Karpas-422 (cell line): ENCODE results near the gene STAMBP. TPM values are rescaled to one million over a fixed set of nuclear protein-coding genes. Genes with fewer than 3 reads are reported as not detected.
"Not testable (repeated sequence)": the region's sequence is repeated elsewhere in the genome, so short reads cannot be mapped to it uniquely, and the experiment has no call there.

Source experiments
- DNase-seq: peaks from one replicate; pipeline ENCODE4 v3.0.0-alpha.2; 2015
- H2AFZ ChIP-seq: fragments of 200-600 bp; sonication (generic); 2 replicates; pipeline ENCODE4 v1.6.1; 2014; ENCODE audit warnings: antibody characterized with exemption, low read length, mixed read lengths
- H3K27ac ChIP-seq: fragments of 200-600 bp; sonication (generic); 2 replicates; pipeline ENCODE4 v1.5.1; 2014; ENCODE audit warnings: mild to moderate bottlenecking, low read length, moderate library complexity
- H3K27me3 ChIP-seq: fragments of 200-600 bp; sonication (generic); 2 replicates; pipeline ENCODE4 v1.6.1; 2014; ENCODE audit warnings: low read length, mixed read lengths
- H3K36me3 ChIP-seq: fragments of 200-600 bp; sonication (generic); 2 replicates; pipeline ENCODE4 v1.6.1; 2014; ENCODE audit warnings: low read length, mixed read lengths; ENCODE audit not compliant: insufficient read depth
- H3K4me1 ChIP-seq: fragments of 200-600 bp; sonication (generic); 2 replicates; pipeline ENCODE4 v1.6.1; 2014; ENCODE audit warnings: mild to moderate bottlenecking, low read length, mixed read lengths
- H3K4me2 ChIP-seq: fragments of 200-600 bp; sonication (generic); 2 replicates; pipeline ENCODE4 v1.6.1; 2014; ENCODE audit warnings: low read length, low read depth, mild to moderate bottlenecking; ENCODE audit not compliant: poor library complexity, severe bottlenecking
- H3K4me3 ChIP-seq: fragments of 200-600 bp; sonication (generic); 2 replicates; pipeline ENCODE4 v1.5.1; 2014; ENCODE audit warnings: mild to moderate bottlenecking, antibody characterized with exemption, low read length, mixed read lengths
- H3K79me2 ChIP-seq: fragments of 200-600 bp; sonication (generic); 2 replicates; pipeline ENCODE4 v1.6.1; 2014; ENCODE audit warnings: mild to moderate bottlenecking, low read length, mixed read lengths
- H3K9ac ChIP-seq: fragments of 200-600 bp; sonication (generic); 2 replicates; pipeline ENCODE4 v1.6.0; 2014; ENCODE audit warnings: low read length
- H3K9me2 ChIP-seq: fragments of 200-600 bp; sonication (generic), shearing (Covaris generic); replicated peaks from 2 replicates; pipeline ENCODE4 v1.6.0; 2014; ENCODE audit warnings: mild to moderate bottlenecking, low read length, moderate library complexity; ENCODE audit not compliant: insufficient read depth
- H3K9me3 ChIP-seq: fragments of 300-700, 200-600 bp; sonication (generic); 2 replicates; pipeline ENCODE4 v1.6.1; 2014; ENCODE audit warnings: low read length, mixed read lengths
- H4K20me1 ChIP-seq: fragments of 200-600 bp; sonication (generic); 2 replicates; pipeline ENCODE4 v1.6.1; 2014; ENCODE audit warnings: mild to moderate bottlenecking, antibody characterized with exemption, low read length, low read depth; ENCODE audit not compliant: insufficient read depth
- total RNA-seq: library from RNA; depleted of rRNA; stranded (reverse); fragments of >200 nt; shearing (Covaris generic); gene quantifications from 2 replicates; pipeline ENCODE4 v1.2.3, GENCODE V29; 2014; ENCODE audit warnings: low replicate concordance; rRNA removed

STAMBP gene
- 32.3 and 73.8 TPM in 2 replicates for total RNA-seq

- no peaks in the 10 kb centered on the region for H3K9me2 ChIP-seq
- H3K4me1 ChIP-seq = peaks cover 36% of the 10 kb centered on the region
- H3K4me3 ChIP-seq = peak within 1 kb of the TSS; percentile 77
- peak within 1 kb of the TSS; percentile 82 for H2AFZ ChIP-seq
- peak; percentile 99 for DNase-seq
- H3K36me3 ChIP-seq = peaks cover 29% of the 10 kb centered on the region
- H4K20me1 ChIP-seq = no peaks in the 10 kb centered on the region
- peak within 1 kb of the TSS; percentile 95 for H3K4me2 ChIP-seq
- H3K9ac ChIP-seq = peak within 1 kb of the TSS; percentile 86
- H3K27me3 ChIP-seq = no peaks in the 10 kb centered on the region
- peak within 1 kb of the TSS; percentile 63 for H3K27ac ChIP-seq
- no peaks in the 10 kb centered on the region for H3K9me3 ChIP-seq
- peaks cover 58% of the 10 kb centered on the region for H3K79me2 ChIP-seq
Observed at GRCh38 chr2:73828818-73829570, at the start of gene STAMBP. Gene STAMBP, plus strand, starts transcription at chr2:73828961. Its CDS starts 1,896 bp downstream, at chr2:73830857.

DNA sequence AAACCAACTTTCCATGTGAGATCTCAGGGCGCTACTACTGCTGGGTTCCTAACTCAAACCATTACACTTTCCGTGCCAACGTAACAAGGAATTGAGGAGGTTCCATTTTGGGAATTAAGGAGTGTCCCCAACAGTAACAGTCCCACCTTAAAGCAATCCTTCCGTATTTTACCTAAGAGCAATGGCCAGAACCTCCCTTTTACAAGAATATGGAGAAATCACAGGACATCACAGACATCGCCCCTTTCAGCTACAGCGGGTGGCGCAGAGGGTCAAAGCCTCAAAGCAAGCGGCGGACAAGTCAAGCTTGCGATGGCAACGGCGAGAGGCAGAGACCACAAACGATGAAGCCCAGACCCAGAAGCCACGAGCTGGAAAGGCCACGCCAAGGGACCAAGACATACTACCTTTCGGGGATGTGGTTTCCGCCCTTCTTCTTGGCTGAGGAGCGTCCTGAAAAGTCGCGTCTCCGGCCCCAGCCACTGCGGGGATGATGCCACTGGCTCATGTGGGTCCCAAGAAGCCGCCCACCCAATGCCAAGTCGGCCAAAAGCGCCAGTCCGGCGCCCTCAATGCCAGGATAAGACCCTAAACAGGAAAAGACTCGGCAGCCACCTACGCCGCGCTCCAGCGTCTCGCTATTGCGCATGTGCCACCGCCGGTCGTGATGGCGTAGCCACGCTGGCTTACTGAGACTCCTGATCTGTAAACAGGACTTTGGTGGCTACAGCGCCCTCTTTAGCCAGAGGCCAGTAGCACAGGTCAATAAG is 49.1 kb upstream of the STAMBP start, which contains the start of gene DUSP11:
TSS of gene DUSP11 (minus strand) at position 637 of the 770 bp plus-strand sequence. CDS start at position 508, 129 bp downstream.
- Histone ChIP-seq H3K79me2 (peaks cover 40% of the 10 kb centered on the region), H3K9ac (peak within 1 kb of the TSS; percentile 89), H3K4me3 (peak within 1 kb of the TSS; percentile 81), H3K36me3 (peaks cover 20% of the 10 kb centered on the region), H3K4me2 (peak within 1 kb of the TSS; percentile 91), H3K4me1 (peaks cover 19% of the 10 kb centered on the region), H2AFZ (peak within 1 kb of the TSS; percentile 84), H3K9me2 (no peaks in the 10 kb centered on the region), H4K20me1 (0 out of 2 replicates have a peak, but pooled peaks cover 4% of the 10 kb centered on the region), H3K27ac (peak within 1 kb of the TSS; percentile 26; the same call in 1 of the 2 replicates), H3K9me3 (no peaks in the 10 kb centered on the region), H3K27me3 (no peaks in the 10 kb centered on the region)
- DNase-seq = peak; percentile 100

DNA sequence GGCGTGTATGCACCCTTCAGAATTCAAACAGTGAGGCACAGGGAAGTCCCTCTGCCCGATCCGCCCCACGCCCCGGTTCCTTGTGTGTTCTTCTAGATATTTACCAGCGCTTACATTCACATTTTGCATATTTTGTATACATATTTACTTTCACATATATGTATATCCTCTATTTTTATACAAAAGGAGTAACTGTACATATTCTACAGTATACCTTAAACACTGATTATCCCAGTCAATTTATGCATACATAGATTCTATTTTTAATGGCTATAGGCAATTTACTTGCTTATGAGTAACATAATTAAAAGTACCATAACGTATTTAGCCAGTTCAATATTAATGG is 48.6 kb upstream of the STAMBP start:
- Histone ChIP-seq H3K27me3 (no peaks in the 10 kb centered on the region), H3K79me2 (peaks cover 36% of the 10 kb centered on the region), H3K4me3 (peak overlapping the region; percentile 81), H3K4me1 (peaks cover 19% of the 10 kb centered on the region), H4K20me1 (0 out of 2 replicates have a peak, but pooled peaks cover 4% of the 10 kb centered on the region), H3K27ac (no peak overlapping the region), H3K9ac (peak overlapping the region; percentile 89), H3K9me2 (no peaks in the 10 kb centered on the region), H3K4me2 (peak overlapping the region; percentile 91), H3K36me3 (peaks cover 16% of the 10 kb centered on the region), H3K9me3 (no peaks in the 10 kb centered on the region), H2AFZ (peak overlapping the region; percentile 84)
- DNase-seq = no peak

- not testable (repeated sequence) for H3K9me3 ChIP-seq, H3K9me2 ChIP-seq, H3K4me2 ChIP-seq, H3K27me3 ChIP-seq, H3K36me3 ChIP-seq, H3K9ac ChIP-seq, H3K27ac ChIP-seq, H3K4me3 ChIP-seq, DNase-seq, H4K20me1 ChIP-seq
- Histone ChIP-seq H3K79me2 (peaks cover 15% of the 10 kb centered on the region), H3K4me1 (peaks cover 15% of the 10 kb centered on the region), H2AFZ (0 out of 2 replicates have a peak overlapping the region, but pooled peaks have one; percentile 38)
Observed at GRCh38 chr2:73783402-73783801, 45.4 kb upstream of the STAMBP start.

DNA sequence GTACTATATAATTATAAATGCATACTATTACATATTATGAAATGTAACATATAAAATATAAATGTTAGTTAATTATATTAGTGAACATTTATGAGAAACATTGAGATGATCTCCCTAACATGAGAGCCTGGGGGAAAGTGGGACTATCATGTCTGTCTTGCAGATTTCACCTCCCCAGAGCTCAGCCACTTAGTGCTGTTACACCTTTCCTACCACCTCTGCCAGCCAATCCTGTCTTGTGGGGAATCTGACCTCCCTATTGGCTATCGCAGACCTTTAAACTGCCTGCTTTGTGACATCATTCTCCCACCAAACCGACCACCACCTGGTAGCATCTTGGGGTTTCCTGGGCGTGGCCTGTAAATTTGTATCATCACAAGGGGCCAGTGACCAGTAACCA is 44.9 kb upstream of the STAMBP start, which contains the start of gene C2orf78:
TSS of gene C2orf78 (plus strand) at position 301 of the 400 bp plus-strand sequence. CDS start 127 bp downstream, outside the sequence.
- not testable (repeated sequence) for H3K9ac ChIP-seq

DNA sequence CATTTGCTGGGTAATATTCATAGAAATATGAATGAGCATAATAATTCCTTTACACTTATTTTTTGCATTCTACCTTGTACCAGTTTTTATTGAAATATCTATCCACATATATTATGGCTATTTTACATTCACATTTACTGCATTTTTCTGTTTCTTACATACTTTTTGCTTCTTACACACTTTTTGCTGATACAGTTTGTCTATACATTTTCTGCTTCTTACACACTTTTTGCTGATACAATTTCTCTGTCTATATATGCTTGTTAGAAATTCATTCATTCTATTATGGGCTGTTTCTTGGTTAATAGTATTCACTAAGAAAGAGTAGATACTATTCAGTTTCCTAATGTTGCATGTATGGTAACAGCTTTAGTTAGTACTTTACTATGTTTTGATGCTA is 16.9 kb upstream of the STAMBP start:
- H3K9me2 ChIP-seq = no peaks in the 10 kb centered on the region
- no peaks in the 10 kb centered on the region for H3K79me2 ChIP-seq
- no peak overlapping the region for H3K4me3 ChIP-seq
- no peaks in the 10 kb centered on the region for H3K36me3 ChIP-seq
- H3K27ac ChIP-seq = no peak overlapping the region
- no peaks in the 10 kb centered on the region for H3K9me3 ChIP-seq
- no peak overlapping the region for H3K4me2 ChIP-seq
- DNase-seq = no peak
- H3K9ac ChIP-seq = no peak overlapping the region
- H3K27me3 ChIP-seq = no peaks in the 10 kb centered on the region
- H4K20me1 ChIP-seq = no peaks in the 10 kb centered on the region
- H2AFZ ChIP-seq = no peak overlapping the region
- no peaks in the 10 kb centered on the region for H3K4me1 ChIP-seq

More for the DNA sequence above, 44.9 kb upstream of the STAMBP start, which contains the start of gene C2orf78:
- Histone ChIP-seq H2AFZ (0 out of 2 replicates have a peak within 1 kb of the TSS, but pooled peaks have one; percentile 38), H3K79me2 (peaks cover 10% of the 10 kb centered on the region), H3K4me1 (peaks cover 10% of the 10 kb centered on the region)
- H3K4me2 ChIP-seq, H3K36me3 ChIP-seq, H4K20me1 ChIP-seq, H3K27me3 ChIP-seq, H3K27ac ChIP-seq, H3K9me2 ChIP-seq, H3K9me3 ChIP-seq, DNase-seq, H3K4me3 ChIP-seq: not testable (repeated sequence)

- Histone ChIP-seq H3K9me3 (no peaks in the 10 kb centered on the region), H3K4me1 (no peaks in the 10 kb centered on the region), H3K4me2 (no peak overlapping the region), H3K79me2 (no peaks in the 10 kb centered on the region), H3K9me2 (no peaks in the 10 kb centered on the region), H3K27ac (no peak overlapping the region), H3K27me3 (no peaks in the 10 kb centered on the region), H3K4me3 (no peak overlapping the region), H3K9ac (no peak overlapping the region), H3K36me3 (no peaks in the 10 kb centered on the region), H4K20me1 (no peaks in the 10 kb centered on the region), H2AFZ (no peak overlapping the region)
- no peak for DNase-seq
Observed at GRCh38 chr2:73812635-73813034, 16.1 kb upstream of the STAMBP start.

- DNase-seq = no peak
- H2AFZ ChIP-seq = no peak overlapping the region
- H3K9me2 ChIP-seq = no peaks in the 10 kb centered on the region
- H3K9ac ChIP-seq = no peak overlapping the region
- no peak overlapping the region for H3K27ac ChIP-seq
- no peak overlapping the region for H3K4me2 ChIP-seq
- H3K4me3 ChIP-seq = no peak overlapping the region
- H3K4me1 ChIP-seq = peaks cover 25% of the 10 kb centered on the region
- H3K79me2 ChIP-seq = no peaks in the 10 kb centered on the region
- no peaks in the 10 kb centered on the region for H4K20me1 ChIP-seq
- no peaks in the 10 kb centered on the region for H3K9me3 ChIP-seq
- no peaks in the 10 kb centered on the region for H3K36me3 ChIP-seq
- H3K27me3 ChIP-seq = no peaks in the 10 kb centered on the region
Observed at GRCh38 chr2:73818296-73818695, 10.5 kb upstream of the STAMBP start.
